Progenitor cell of endocrine pancreas (in vitro differentiated cells): Measurements from ENCODE around the gene CAMK1D. TPM values are rescaled to one million over a fixed set of nuclear protein-coding genes. Genes with fewer than 3 reads are reported as not detected.

Experiments
- DNase-seq: peaks from one replicate; pipeline ENCODE4 v3.0.0; 2021; ENCODE audit warnings: low spot score; ENCODE audit not compliant: unreplicated experiment
- H3K27ac Mint-ChIP-seq: 2 replicates; pipeline ENCODE4 v1.8.0; 2021; ENCODE audit warnings: mild to moderate bottlenecking, moderate library complexity, mixed read lengths
- H3K27me3 Mint-ChIP-seq: 2 replicates; pipeline ENCODE4 v1.8.0; 2021; ENCODE audit warnings: mixed read lengths
- H3K36me3 Mint-ChIP-seq: 2 replicates; pipeline ENCODE4 v1.8.0; 2022; ENCODE audit warnings: mixed read lengths; ENCODE audit not compliant: insufficient read depth
- H3K4me1 Mint-ChIP-seq: 2 replicates; pipeline ENCODE4 v1.8.0; 2021; ENCODE audit warnings: low read depth, mixed read lengths
- H3K4me3 Mint-ChIP-seq: 2 replicates; pipeline ENCODE4 v1.8.0; 2021; ENCODE audit warnings: low read depth, mild to moderate bottlenecking, moderate library complexity, mixed read lengths
- H3K9me3 Mint-ChIP-seq: 2 replicates; pipeline ENCODE4 v1.8.0; 2021; ENCODE audit warnings: low read depth, mixed read lengths
- total RNA-seq: library from RNA; stranded (reverse); gene quantifications from 2 replicates; pipeline ENCODE4 v1.2.1, GENCODE V29; 2021
- TF ChIP-seq, protein P1 (sequence below): fragments of 200-600 bp; sonication (generic); IDR thresholded peaks from one replicate; pipeline ENCODE4 v1.5.0; 2021; ENCODE audit warnings: antibody characterized with exemption, mild to moderate bottlenecking; ENCODE audit not compliant: unreplicated experiment

The CAMK1D gene
- total RNA-seq, 1 donor from 2014 or later, result 10.8 TPM

DNA sequence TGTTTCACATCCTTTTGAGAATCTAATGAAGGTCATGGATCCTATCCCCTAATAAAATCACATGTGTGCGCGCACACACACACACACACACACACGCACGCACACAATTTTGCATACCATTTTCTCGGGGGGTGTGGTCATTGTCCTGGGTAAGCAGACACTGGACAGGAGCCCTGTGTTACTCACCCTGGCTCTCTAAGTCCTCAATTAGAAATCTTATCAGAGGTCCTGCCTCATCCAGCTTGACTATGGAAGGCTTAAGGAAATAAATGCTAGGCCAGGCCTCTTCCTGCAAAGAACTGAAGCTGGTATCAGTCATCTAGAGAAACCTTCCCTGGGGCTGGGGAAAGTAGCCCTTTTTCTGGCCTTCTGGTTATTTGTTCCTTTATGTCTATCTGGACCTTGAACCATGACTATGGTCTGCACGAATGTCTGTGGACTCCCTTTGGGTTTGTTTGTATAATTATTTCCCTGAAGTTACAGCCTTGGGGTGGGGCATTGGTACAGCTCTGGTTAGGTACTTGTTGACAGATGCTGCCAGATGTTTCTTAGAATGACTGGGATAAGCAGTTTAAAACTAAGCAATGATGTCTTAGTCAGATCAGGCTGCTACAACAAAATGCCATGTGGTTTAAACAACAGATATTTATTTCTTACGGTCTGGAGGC, 443.7 kb downstream of the CAMK1D start:
- DNase-seq, result no peak
- TF ChIP-seq, protein P1, sequence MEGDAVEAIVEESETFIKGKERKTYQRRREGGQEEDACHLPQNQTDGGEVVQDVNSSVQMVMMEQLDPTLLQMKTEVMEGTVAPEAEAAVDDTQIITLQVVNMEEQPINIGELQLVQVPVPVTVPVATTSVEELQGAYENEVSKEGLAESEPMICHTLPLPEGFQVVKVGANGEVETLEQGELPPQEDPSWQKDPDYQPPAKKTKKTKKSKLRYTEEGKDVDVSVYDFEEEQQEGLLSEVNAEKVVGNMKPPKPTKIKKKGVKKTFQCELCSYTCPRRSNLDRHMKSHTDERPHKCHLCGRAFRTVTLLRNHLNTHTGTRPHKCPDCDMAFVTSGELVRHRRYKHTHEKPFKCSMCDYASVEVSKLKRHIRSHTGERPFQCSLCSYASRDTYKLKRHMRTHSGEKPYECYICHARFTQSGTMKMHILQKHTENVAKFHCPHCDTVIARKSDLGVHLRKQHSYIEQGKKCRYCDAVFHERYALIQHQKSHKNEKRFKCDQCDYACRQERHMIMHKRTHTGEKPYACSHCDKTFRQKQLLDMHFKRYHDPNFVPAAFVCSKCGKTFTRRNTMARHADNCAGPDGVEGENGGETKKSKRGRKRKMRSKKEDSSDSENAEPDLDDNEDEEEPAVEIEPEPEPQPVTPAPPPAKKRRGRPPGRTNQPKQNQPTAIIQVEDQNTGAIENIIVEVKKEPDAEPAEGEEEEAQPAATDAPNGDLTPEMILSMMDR, result no peak
- Mint-ChIP-seq H3K9me3 (peaks cover 4% of the 10 kb centered on the region), H3K27me3 (peaks cover 2% of the 10 kb centered on the region), H3K4me1 (no peaks in the 10 kb centered on the region), H3K4me3 (no peak overlapping the region), H3K36me3 (peaks cover 2% of the 10 kb centered on the region), H3K27ac (no peak overlapping the region)

DNA sequence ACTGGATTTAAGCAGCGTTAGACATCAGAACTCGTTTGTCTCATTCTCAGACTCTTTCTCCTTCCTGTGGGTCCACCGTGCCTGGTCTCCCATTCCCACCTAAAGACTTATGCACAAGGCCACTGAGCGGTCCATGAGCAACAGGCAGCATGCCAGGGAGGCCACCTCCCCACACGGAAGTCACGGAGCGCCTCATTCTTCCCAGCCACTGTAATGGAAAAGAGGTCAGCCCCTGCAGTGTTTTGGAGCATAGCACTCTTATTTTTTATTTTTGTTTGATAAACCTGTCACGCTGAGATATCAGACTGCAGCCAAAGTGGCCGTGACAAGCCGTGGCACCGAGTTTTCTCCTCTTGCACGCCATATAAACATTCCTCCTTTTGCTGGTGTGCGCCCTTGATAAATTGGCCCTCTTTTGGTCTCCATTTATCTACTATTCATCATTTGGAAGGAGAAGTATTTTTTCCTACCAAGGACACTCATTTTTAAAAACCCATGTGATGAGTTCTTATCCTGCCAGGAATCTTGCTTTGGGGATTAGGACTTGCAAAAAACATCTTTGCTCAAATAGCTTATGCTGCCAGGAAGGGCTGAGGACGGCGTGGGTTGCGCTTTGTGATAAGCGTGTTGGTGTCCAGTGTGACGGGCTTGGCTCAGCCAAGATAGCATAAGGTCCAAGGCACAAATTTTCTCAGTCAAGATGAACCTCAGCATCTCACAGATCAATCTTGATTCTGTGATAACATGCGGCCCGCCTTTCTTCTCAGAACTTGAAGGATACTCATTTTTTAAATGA, 446.2 kb downstream of the CAMK1D start:
- no peak overlapping the region for H3K27ac Mint-ChIP-seq
- peaks cover 4% of the 10 kb centered on the region for H3K9me3 Mint-ChIP-seq
- H3K4me3 Mint-ChIP-seq, result no peak overlapping the region

DNA sequence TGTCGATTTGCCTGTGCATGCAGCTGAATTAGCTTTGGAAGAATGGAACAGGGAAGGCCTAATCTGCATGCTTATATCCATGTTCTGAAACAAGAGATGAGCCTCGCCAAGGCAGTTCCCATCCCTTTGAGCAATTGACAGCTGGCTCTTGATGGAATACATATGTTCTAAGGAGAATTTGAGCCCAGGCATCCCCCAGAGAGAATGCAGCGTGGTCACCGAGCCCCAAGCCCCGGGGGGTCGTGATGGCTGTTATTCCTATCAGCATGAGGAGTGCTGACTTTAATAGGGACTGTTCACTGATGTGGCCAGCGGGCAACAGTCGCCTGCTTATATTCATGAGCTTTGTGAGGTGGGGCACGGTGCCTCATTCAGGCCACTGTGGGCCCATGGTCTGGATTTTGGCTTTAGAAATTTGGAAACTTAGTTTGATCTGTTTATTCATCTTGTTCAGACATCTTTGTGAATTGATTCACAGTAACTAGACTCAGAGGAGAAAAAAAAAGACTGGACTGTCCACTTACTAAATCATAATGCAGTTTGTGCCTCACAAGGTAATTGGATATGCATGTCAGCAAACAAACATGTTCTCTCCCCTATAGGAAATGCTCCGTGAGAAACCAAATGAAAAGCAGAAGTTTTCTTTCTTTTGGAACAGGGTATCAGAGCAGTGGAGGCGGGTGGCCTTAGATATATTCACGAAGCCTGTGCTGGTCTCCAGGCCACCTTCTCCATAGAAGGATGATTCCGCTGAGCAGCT, 447.2 kb downstream of the CAMK1D start:
- H3K36me3 Mint-ChIP-seq, result peaks cover 2% of the 10 kb centered on the region
- DNase-seq, result no peak
- TF ChIP-seq, protein P1, result no peak
- H3K4me1 Mint-ChIP-seq, result no peaks in the 10 kb centered on the region
- no peak overlapping the region for H3K27ac Mint-ChIP-seq
- no peaks in the 10 kb centered on the region for H3K9me3 Mint-ChIP-seq
- peaks cover 4% of the 10 kb centered on the region for H3K27me3 Mint-ChIP-seq
- H3K4me3 Mint-ChIP-seq, result no peak overlapping the region

More for the DNA sequence above, 446.2 kb downstream of the CAMK1D start:
- DNase-seq, result no peak
- H3K27me3 Mint-ChIP-seq, result peaks cover 4% of the 10 kb centered on the region
- peaks cover 2% of the 10 kb centered on the region for H3K36me3 Mint-ChIP-seq
- H3K4me1 Mint-ChIP-seq, result no peaks in the 10 kb centered on the region
- TF ChIP-seq, protein P1, result no peak

DNA sequence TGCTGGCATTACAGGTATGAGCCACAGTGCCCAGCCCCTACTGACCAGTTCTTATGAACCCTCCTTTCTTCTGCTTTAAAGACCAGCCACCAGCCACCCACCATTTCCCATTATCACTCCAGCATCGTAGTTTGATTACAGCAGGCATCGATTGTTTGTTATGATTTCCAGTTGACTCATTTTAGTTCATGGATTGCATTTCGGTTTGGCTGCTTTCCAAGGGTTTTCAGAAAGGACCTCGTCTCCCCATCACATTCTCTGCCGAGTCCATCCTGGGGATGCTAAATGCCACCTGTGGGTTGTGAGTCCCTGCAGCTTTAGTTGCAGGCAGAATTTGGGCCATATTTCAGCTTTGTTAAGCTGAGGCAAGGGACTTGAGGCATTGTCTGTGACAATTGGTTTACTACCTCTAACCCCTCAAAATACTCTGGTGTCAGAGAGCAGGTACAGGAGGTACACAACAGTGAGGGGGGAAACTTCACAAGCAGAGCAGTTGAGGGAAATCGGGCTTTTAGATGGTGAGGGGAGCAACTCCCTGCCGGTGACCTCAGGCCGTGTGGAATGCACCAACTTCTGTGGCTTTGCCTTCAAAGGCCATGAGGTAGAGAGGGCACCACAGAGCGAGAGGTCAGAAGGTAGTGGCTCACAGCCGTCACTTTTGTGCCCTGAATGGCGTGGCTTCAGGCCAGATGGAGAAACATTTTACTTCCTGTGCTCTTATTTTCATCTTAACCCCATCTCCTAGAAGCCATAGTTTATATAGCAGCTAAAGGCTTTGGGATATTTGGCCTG, 448.3 kb downstream of the CAMK1D start:
- Mint-ChIP-seq H3K27ac (no peak overlapping the region), H3K36me3 (peaks cover 2% of the 10 kb centered on the region), H3K27me3 (peaks cover 4% of the 10 kb centered on the region), H3K9me3 (no peaks in the 10 kb centered on the region), H3K4me1 (no peaks in the 10 kb centered on the region), H3K4me3 (no peak overlapping the region)
- TF ChIP-seq, protein P1, result no peak
- DNase-seq, result no peak
